ENCODE results near the gene ATP11C.

ATP11C gene

DNA sequence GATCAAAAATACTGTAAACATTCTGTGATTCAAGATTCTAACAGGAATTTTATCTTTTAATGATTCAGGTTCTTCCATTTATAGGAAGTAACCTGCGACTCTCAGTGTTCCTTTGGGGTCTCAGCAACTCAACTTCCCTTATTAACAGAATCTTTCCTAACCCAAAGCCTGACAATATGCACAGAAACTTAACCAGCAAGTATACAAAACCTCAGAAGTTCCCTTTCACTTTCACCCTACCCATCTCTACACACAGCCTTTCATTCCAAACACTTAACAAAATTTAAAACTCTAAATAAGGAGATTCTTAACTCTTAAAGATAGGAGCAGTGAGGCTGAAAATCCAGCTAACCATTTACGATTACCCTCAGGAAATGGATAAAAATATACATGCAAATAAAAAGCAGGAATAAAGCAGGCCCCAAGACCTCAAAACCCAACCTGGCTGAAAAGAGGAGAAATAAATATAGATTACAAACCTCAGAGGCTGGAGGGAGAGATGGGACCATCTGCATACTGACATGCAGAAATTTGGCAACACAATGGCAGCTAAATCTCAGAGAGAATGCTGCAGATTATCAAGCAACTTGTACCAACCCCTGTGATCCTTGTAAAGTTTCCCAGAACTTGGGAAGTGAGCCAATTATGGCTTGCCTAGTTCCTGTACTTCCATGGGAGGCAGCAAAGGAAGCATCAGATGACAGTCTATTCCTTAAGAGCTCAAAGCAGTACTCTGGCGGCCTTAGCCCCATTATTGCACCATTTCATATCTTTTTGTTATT lies 101.0 kb downstream of the ATP11C start:
- Mint-ChIP-seq H3K27ac (peak overlapping the region; percentile 76 to 92 (median 80)), H3K9me3 (no peaks in the 10 kb centered on the region), H3K4me1 (peaks cover 38% of the 10 kb centered on the region), H3K4me3 (peak overlapping the region in 2 of 3 experiments; percentile 2 to 13), H3K27me3 (ENCODE audit: low read depth) (no peaks in the 10 kb centered on the region), H3K36me3 (ENCODE audit: low read depth) (no peaks in the 10 kb centered on the region)
- TF ChIP-seq, protein P1, sequence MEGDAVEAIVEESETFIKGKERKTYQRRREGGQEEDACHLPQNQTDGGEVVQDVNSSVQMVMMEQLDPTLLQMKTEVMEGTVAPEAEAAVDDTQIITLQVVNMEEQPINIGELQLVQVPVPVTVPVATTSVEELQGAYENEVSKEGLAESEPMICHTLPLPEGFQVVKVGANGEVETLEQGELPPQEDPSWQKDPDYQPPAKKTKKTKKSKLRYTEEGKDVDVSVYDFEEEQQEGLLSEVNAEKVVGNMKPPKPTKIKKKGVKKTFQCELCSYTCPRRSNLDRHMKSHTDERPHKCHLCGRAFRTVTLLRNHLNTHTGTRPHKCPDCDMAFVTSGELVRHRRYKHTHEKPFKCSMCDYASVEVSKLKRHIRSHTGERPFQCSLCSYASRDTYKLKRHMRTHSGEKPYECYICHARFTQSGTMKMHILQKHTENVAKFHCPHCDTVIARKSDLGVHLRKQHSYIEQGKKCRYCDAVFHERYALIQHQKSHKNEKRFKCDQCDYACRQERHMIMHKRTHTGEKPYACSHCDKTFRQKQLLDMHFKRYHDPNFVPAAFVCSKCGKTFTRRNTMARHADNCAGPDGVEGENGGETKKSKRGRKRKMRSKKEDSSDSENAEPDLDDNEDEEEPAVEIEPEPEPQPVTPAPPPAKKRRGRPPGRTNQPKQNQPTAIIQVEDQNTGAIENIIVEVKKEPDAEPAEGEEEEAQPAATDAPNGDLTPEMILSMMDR (IDR thresholded peaks at IDR 0.05; ENCODE audit: unreplicated experiment in 3 of 3): no peak

DNA sequence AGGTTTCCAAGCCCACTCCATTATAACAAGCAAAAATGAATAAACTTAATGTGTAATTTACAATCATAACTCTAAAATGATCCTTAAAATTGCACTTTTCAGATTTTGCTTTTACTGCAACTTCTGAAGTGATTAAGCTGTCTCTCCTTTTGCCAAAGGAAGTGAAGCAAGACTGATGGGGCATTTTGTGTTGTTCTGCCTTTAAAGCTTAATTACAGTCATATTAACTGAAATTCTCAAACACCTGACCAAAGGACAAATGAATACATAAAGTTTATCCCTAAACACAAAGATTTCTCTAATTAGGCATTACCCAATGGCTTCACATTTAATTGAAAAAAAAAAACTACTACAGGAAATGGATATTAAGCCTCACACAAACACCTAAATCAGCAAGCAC lies 101.8 kb downstream of the ATP11C start:
- Mint-ChIP-seq H3K27me3 (ENCODE audit: low read depth) (no peaks in the 10 kb centered on the region), H3K4me3 (no peak overlapping the region), H3K9me3 (no peaks in the 10 kb centered on the region), H3K27ac (peak overlapping the region; percentile 76 to 92 (median 80)), H3K36me3 (ENCODE audit: low read depth) (no peaks in the 10 kb centered on the region), H3K4me1 (peaks cover 47% of the 10 kb centered on the region)
- TF ChIP-seq, protein P1 (IDR thresholded peaks at IDR 0.05; ENCODE audit: unreplicated experiment in 3 of 3): no peak

DNA sequence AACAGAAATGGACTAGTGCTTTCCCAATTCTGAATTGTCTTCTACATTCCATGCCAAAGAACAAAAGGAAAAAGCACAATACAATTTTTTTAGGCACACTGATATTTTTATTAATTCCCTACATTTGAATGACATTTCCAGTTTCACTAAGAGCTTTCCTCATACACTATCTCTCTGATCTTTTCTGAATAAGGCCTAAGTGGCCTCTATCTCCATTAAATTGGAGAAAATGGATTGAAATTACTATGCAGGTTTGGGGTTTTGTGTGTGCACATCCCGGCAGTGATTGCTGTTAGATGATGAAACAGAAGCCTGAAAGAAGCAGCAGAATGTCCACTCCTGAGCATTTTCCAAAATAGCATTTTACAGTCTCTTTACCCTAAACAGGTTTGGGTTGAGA lies 104.0 kb downstream of the ATP11C start:
- H3K27me3 Mint-ChIP-seq (ENCODE audit: low read depth): no peaks in the 10 kb centered on the region
- H3K9me3 Mint-ChIP-seq: no peaks in the 10 kb centered on the region
- TF ChIP-seq, protein P1 (IDR thresholded peaks at IDR 0.05; ENCODE audit: unreplicated experiment in 3 of 3): no peak
- no peak overlapping the region for H3K4me3 Mint-ChIP-seq
- peak overlapping the region in 2 of 3 experiments; percentile 21 to 35 for H3K27ac Mint-ChIP-seq
- no peaks in the 10 kb centered on the region for H3K36me3 Mint-ChIP-seq (ENCODE audit: low read depth)
- H3K4me1 Mint-ChIP-seq: peaks cover 52% of the 10 kb centered on the region

DNA sequence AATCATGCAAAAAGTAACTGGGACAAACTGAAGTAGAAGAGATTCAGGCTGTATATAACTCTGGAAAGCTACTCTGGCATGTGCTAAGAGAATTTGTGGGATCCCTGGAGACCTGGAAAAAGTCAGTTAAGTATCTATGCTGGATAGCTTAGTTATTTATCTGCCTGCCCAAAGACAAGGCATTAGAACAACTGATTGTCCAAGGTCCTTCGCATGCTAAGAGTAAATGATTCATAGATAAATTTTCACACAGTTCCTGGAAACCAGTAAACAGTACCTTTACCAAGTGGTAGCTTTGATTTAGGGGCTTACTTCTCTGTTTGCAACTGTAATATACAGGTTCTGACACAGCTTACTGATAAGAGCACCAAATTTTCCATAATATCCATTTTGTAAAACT lies 104.8 kb downstream of the ATP11C start:
- peaks cover 47% of the 10 kb centered on the region for H3K4me1 Mint-ChIP-seq
- TF ChIP-seq, protein P1 (IDR thresholded peaks at IDR 0.05; ENCODE audit: unreplicated experiment in 3 of 3): no peak
- H3K27me3 Mint-ChIP-seq (ENCODE audit: low read depth): no peaks in the 10 kb centered on the region
- H3K4me3 Mint-ChIP-seq: no peak overlapping the region
- peak overlapping the region in 2 of 3 experiments; percentile 55 to 82 for H3K27ac Mint-ChIP-seq
- H3K36me3 Mint-ChIP-seq (ENCODE audit: low read depth): peaks cover 3% of the 10 kb centered on the region
- H3K9me3 Mint-ChIP-seq: no peaks in the 10 kb centered on the region

DNA sequence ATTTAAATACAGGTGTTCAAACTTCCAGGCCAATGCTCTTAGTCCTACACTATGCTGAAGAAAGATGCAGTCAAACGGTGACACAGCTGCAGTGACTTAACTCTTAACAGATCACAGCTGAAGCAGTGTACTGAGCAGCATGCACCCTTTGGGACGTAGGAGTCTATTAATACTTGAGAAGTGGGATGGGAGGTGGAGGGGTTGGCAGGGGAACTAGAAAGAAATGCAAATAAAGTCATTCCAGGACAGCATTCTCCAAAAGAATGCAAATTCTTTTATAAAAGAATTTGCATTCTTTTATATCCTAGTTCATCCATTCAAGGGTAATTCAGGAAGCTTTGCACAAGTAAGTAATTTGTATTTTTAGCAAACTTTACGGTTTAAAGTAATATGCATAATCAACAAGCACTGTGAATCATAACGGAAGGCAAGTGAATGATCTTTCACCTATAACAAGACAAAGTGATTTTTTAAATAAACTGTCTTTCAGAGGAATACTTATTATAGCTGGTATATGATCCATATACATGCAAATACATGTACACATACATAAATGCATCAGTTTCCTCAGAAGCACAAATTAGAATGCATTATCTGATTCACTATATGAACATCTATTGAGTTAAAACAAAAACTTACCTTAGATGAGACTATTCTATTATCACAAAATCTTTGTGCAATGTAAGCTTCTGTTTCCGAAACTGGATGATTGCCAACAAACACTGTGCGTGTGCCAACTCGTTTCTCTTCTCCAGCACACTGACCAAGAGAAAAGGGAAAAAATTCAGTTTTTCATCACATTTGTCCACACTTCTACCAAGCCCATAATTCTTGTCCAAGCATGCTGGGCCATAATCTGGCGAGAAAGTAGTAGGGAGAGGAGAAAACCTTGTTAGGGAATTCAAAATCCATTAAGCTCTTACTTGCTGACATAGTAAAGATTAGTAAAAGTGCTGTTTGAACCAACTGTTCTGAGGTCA lies 106.5 kb downstream of the ATP11C start:
- Mint-ChIP-seq H3K4me1 (peaks cover 30% of the 10 kb centered on the region), H3K4me3 (no peak overlapping the region), H3K27ac (peak overlapping the region; percentile 55 to 72 (median 68)), H3K9me3 (no peaks in the 10 kb centered on the region), H3K27me3 (ENCODE audit: low read depth) (no peaks in the 10 kb centered on the region), H3K36me3 (ENCODE audit: low read depth) (peaks cover 3% of the 10 kb centered on the region)
- TF ChIP-seq, protein P1 (IDR thresholded peaks at IDR 0.05; ENCODE audit: unreplicated experiment in 3 of 3): no peak
